NB4 (cell line): Measurements from ENCODE around the gene AMER2.

Source experiments
- MYC ChIP-seq: IDR thresholded peaks from 2 replicates; pipeline ENCODE4 v1.6.1; 2011; ENCODE audit warnings: low read depth, low read length
- POLR2A ChIP-seq: IDR thresholded peaks from 2 replicates; pipeline ENCODE4 v1.6.1; 2011; ENCODE audit warnings: mild to moderate bottlenecking; ENCODE audit not compliant: insufficient read length; ENCODE audit errors: extremely low read depth
- TF ChIP-seq, protein P1 (sequence below): IDR thresholded peaks from one replicate; pipeline ENCODE4 v1.5.1; 2012; ENCODE audit warnings: low read depth, low read length
- TF ChIP-seq, protein P2 (sequence below): IDR thresholded peaks from 2 replicates; pipeline ENCODE4 v1.6.1; 2011; ENCODE audit warnings: low read depth, low read length

DNA sequence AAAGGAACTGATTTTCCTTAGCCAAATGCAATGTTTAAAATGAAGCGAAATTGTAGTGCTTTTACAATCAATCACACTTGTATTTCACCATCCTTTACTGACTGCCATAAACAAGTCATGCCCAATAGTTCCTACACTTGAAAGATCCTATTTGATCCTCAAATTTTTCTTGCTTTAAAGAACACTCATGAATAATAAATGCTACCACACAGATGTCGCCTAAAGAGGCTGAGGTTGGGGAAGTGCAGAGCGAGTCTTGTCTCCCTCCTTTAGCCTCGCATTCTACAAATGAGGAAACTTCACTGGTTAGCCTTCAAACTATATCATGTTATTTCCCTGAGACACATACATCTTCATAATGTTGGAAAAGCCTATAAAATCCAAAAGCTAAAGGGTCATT is 18.7 kb upstream of the AMER2 start:
- no peak for TF ChIP-seq POLR2A
- TF ChIP-seq, protein P1, sequence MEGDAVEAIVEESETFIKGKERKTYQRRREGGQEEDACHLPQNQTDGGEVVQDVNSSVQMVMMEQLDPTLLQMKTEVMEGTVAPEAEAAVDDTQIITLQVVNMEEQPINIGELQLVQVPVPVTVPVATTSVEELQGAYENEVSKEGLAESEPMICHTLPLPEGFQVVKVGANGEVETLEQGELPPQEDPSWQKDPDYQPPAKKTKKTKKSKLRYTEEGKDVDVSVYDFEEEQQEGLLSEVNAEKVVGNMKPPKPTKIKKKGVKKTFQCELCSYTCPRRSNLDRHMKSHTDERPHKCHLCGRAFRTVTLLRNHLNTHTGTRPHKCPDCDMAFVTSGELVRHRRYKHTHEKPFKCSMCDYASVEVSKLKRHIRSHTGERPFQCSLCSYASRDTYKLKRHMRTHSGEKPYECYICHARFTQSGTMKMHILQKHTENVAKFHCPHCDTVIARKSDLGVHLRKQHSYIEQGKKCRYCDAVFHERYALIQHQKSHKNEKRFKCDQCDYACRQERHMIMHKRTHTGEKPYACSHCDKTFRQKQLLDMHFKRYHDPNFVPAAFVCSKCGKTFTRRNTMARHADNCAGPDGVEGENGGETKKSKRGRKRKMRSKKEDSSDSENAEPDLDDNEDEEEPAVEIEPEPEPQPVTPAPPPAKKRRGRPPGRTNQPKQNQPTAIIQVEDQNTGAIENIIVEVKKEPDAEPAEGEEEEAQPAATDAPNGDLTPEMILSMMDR = no peak
- TF ChIP-seq, protein P2, sequence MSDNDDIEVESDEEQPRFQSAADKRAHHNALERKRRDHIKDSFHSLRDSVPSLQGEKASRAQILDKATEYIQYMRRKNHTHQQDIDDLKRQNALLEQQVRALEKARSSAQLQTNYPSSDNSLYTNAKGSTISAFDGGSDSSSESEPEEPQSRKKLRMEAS = no peak
- no peak for TF ChIP-seq MYC
